Ecto neural progenitor cell (in vitro differentiated cells): Measurements from ENCODE around the gene TMEM165.

ENCODE experiments used
- DNase-seq: peaks from one replicate; pipeline ENCODE4 v3.0.0-alpha.2; 2018; ENCODE audit warnings: low spot score

TMEM165 gene

GRCh38 chr4:55367084-55367722, 28.6 kb upstream of the TMEM165 start:
- no peak for DNase-seq

- no peak for DNase-seq
Observed at GRCh38 chr4:55369968-55370367, 25.8 kb upstream of the TMEM165 start.

GRCh38 chr4:55372259-55372658, 23.5 kb upstream of the TMEM165 start:
- no peak for DNase-seq

- DNase-seq: no peak
Observed at GRCh38 chr4:55373461-55373860, 22.3 kb upstream of the TMEM165 start.

GRCh38 chr4:55376698-55377097, 19.1 kb upstream of the TMEM165 start:
- DNase-seq: no peak

GRCh38 chr4:55378617-55379467, 16.9 kb upstream of the TMEM165 start:
- no peak for DNase-seq

- DNase-seq: no peak
Observed at GRCh38 chr4:55380576-55380975, 15.2 kb upstream of the TMEM165 start.

- no peak for DNase-seq
Observed at GRCh38 chr4:55381502-55381901, 14.3 kb upstream of the TMEM165 start.

- no peak for DNase-seq
Observed at GRCh38 chr4:55382488-55383003, 13.2 kb upstream of the TMEM165 start.

GRCh38 chr4:55385201-55385649, 10.5 kb upstream of the TMEM165 start:
- DNase-seq: no peak

GRCh38 chr4:55386073-55386472, 9.7 kb upstream of the TMEM165 start:
- DNase-seq: no peak

- DNase-seq: no peak
Observed at GRCh38 chr4:55386840-55387239, 8.9 kb upstream of the TMEM165 start.

- DNase-seq: no peak
Observed at GRCh38 chr4:55393461-55394320, 2.1 kb upstream of the TMEM165 start.

GRCh38 chr4:55395218-55395528, 584 bp upstream of the TMEM165 start:
- DNase-seq: no peak

GRCh38 chr4:55396308-55397125, 760 bp downstream of the TMEM165 start:
- peak; percentile 71 for DNase-seq

- DNase-seq: no peak
Observed at GRCh38 chr4:55397126-55397436, 1.3 kb downstream of the TMEM165 start.

- DNase-seq: no peak
Observed at GRCh38 chr4:55397520-55398321, 2.0 kb downstream of the TMEM165 start.

- no peak for DNase-seq
Observed at GRCh38 chr4:55398461-55398860, 2.7 kb downstream of the TMEM165 start.

- no peak for DNase-seq
Observed at GRCh38 chr4:55398966-55399365, 3.2 kb downstream of the TMEM165 start.

- DNase-seq: no peak
Observed at GRCh38 chr4:55399581-55399980, 3.8 kb downstream of the TMEM165 start.

- DNase-seq: no peak
Observed at GRCh38 chr4:55405073-55405472, 9.3 kb downstream of the TMEM165 start.
